Pulmonary artery endothelial cell (primary cell): ENCODE measurements around the gene ZCCHC3. TPM values are rescaled to one million over a fixed set of nuclear protein-coding genes. Genes with fewer than 3 reads are reported as not detected.

Source experiments
- DNase-seq: peaks from one replicate; pipeline ENCODE4 v3.0.0-alpha.2; 2011; ENCODE audit warnings: low read depth, low spot score
- total RNA-seq: library from RNA; depleted of rRNA; stranded (reverse); fragments of >200 nt; gene quantifications from 2 replicates; pipeline ENCODE4 v1.2.3, GENCODE V29; 2014

Gene ZCCHC3
- total RNA-seq, 1 donor from 2014 or later: 19.0 TPM

- no peak for DNase-seq
Observed at GRCh38 chr20:278607-279571, 18.5 kb upstream of the ZCCHC3 start.

- DNase-seq: no peak
Observed at GRCh38 chr20:284172-284571, 13.2 kb upstream of the ZCCHC3 start.

- no peak for DNase-seq
Observed at GRCh38 chr20:286508-286907, 10.9 kb upstream of the ZCCHC3 start.

- DNase-seq: no peak
Observed at GRCh38 chr20:288956-289692, 8.2 kb upstream of the ZCCHC3 start.

GRCh38 chr20:289693-290083 lies 7.7 kb upstream of the ZCCHC3 start:
- DNase-seq: no peak

- DNase-seq: peak; percentile 75
Observed at GRCh38 chr20:290084-290831, 7.1 kb upstream of the ZCCHC3 start, which contains the start of gene C20orf96. Gene C20orf96, minus strand, starts transcription at chr20:290750. Its CDS starts 140 bp downstream, at chr20:290610.

- no peak for DNase-seq
Observed at GRCh38 chr20:294602-295001, 2.8 kb upstream of the ZCCHC3 start.

GRCh38 chr20:295804-296203 lies 1.6 kb upstream of the ZCCHC3 start:
- no peak for DNase-seq

- DNase-seq: no peak
Observed at GRCh38 chr20:297925-298775, 780 bp downstream of the ZCCHC3 start.

- no peak for DNase-seq
Observed at GRCh38 chr20:298776-299391, 1.5 kb downstream of the ZCCHC3 start.

GRCh38 chr20:300345-300990 lies 3.1 kb downstream of the ZCCHC3 start:
- no peak for DNase-seq

GRCh38 chr20:301886-302848 lies 4.8 kb downstream of the ZCCHC3 start:
- DNase-seq: no peak

- no peak for DNase-seq
Observed at GRCh38 chr20:305745-306144, 8.4 kb downstream of the ZCCHC3 start.

- no peak for DNase-seq
Observed at GRCh38 chr20:308427-309038, 11.2 kb downstream of the ZCCHC3 start.

GRCh38 chr20:309306-309840 lies 12.0 kb downstream of the ZCCHC3 start:
- no peak for DNase-seq

- peak; percentile 97 for DNase-seq
Observed at GRCh38 chr20:309841-310644, 12.7 kb downstream of the ZCCHC3 start.

- DNase-seq: no peak
Observed at GRCh38 chr20:310645-311044, 13.3 kb downstream of the ZCCHC3 start.
